Measurements from ENCODE around the gene GORASP2.

DNA sequence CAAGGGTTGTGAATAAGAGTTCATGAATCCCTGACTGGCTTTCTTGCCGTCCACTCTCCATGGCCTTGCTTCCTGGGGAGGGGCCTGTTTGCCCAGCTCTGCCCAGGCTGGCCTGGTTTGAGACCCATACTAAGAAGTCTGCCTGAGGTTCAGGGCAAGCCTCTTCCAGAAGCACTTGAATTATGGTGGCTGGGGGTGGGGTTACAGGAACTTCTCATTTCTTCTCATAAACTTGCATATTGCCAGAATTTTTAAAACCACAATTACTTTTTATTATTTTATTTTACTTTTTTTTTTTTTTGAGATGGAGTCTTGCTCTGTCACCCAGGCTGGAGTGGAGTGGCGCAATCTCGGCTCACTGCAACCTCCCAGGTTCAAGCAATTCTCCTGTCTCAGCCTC lies 42.0 kb downstream of the GORASP2 start:
- TF ChIP-seq CTCF (conservative IDR thresholded peaks at IDR 0.05 in 1 of 2, IDR thresholded peaks at IDR 0.05 in 1 of 2; ENCODE audit: low read depth in 1 of 2, low read length in 2 of 2) (no peak), EZH2 (IDR thresholded peaks at IDR 0.05; ENCODE audit: low read length, missing control alignments) (no peak)
